Brain microvascular endothelial cell (primary cell): ENCODE results near the gene CAMSAP1.
A peak's percentile ranks its signal among the peaks of the same experiment; 100 is the strongest.

ENCODE experiments used
- DNase-seq: peaks from one replicate; pipeline ENCODE4 v3.0.0-alpha.2; 2020
- H3K27ac ChIP-seq: fragments of 250-450 bp; sonication (Bioruptor Pico); 2 replicates; pipeline ENCODE4 v1.5.1; 2020; ENCODE audit warnings: mild to moderate bottlenecking, moderate library complexity
- H3K27me3 ChIP-seq: fragments of 250-450 bp; sonication (Bioruptor Pico); replicated peaks from 2 replicates; pipeline ENCODE4 v1.5.1; 2020; ENCODE audit warnings: mild to moderate bottlenecking
- H3K36me3 ChIP-seq: fragments of 250-450 bp; sonication (Bioruptor Pico); replicated peaks from 2 replicates; pipeline ENCODE4 v1.5.1; 2020; ENCODE audit warnings: mild to moderate bottlenecking
- H3K4me3 ChIP-seq: 2 replicates; pipeline ENCODE4 v1.5.1; 2011; ENCODE audit warnings: low read depth, mild to moderate bottlenecking, control low read depth, low read length, moderate library complexity
- in situ Hi-C: cut with HindIII; loops from 2 replicates; pipeline ENCODE4 v1.10.0; 2017; ENCODE audit warnings: low sequenced_read_pairs, low pct_ligation_motif_present
- TF ChIP-seq, protein P1 (sequence below): IDR thresholded peaks from 2 replicates; pipeline ENCODE4 v1.5.1; 2011; ENCODE audit warnings: low read depth, mild to moderate bottlenecking, moderate library complexity, low read length, control low read depth, inconsistent platforms; ENCODE audit errors: missing control alignments

Gene CAMSAP1

DNA sequence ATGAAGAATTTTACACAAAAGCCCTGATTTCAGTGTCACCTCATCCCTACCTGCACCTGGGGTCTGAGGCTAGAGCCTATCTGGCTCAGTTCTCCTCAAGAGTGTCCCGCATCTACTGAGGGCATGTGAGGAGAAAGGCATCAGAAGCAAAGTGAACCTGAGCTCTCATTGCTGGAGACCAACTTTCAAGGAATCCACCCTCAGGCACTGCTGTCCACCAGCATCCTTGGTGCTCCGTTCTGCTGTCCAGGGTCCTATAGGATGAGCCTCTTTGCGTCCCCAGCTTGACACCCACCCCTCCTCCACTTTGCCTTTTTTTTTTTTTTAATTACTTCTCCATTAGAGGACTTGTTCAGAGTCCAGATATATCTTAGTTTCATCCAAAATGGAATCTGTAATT is 49.5 kb downstream of the CAMSAP1 start:
- DNase-seq = no peak
- in situ Hi-C loops = no loop called here
- peaks cover 4% of the 10 kb centered on the region for H3K36me3 ChIP-seq
- no peak overlapping the region for H3K27ac ChIP-seq
- TF ChIP-seq, protein P1, sequence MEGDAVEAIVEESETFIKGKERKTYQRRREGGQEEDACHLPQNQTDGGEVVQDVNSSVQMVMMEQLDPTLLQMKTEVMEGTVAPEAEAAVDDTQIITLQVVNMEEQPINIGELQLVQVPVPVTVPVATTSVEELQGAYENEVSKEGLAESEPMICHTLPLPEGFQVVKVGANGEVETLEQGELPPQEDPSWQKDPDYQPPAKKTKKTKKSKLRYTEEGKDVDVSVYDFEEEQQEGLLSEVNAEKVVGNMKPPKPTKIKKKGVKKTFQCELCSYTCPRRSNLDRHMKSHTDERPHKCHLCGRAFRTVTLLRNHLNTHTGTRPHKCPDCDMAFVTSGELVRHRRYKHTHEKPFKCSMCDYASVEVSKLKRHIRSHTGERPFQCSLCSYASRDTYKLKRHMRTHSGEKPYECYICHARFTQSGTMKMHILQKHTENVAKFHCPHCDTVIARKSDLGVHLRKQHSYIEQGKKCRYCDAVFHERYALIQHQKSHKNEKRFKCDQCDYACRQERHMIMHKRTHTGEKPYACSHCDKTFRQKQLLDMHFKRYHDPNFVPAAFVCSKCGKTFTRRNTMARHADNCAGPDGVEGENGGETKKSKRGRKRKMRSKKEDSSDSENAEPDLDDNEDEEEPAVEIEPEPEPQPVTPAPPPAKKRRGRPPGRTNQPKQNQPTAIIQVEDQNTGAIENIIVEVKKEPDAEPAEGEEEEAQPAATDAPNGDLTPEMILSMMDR = no peak
- no peak overlapping the region for H3K4me3 ChIP-seq
- H3K27me3 ChIP-seq = no peaks in the 10 kb centered on the region

DNA sequence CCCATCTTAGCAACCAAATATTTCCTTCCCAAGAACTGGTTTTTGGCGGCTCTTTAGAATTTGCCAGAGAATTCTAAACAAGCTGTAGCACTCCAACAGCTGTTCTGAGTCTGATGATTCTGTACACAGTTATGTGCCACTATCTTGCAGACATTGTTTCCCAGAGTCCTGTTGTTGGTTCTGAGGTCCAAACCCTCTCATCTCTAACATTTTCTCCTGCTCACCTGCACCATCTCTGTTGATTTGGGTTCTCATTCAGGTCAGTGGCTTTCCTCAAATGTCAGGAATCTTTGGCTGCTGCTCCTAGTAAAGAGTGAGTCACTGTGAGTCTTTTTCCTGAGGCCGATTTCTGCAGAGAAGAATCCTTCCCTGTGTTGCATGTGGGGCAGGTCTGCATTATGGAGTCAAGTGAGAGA is 50.0 kb downstream of the CAMSAP1 start:
- peaks cover 4% of the 10 kb centered on the region for H3K36me3 ChIP-seq
- H3K27me3 ChIP-seq = no peaks in the 10 kb centered on the region
- H3K27ac ChIP-seq = no peak overlapping the region
- in situ Hi-C loops = no loop called here
- TF ChIP-seq, protein P1 = no peak
- peak; percentile 11 for DNase-seq
- no peak overlapping the region for H3K4me3 ChIP-seq

DNA sequence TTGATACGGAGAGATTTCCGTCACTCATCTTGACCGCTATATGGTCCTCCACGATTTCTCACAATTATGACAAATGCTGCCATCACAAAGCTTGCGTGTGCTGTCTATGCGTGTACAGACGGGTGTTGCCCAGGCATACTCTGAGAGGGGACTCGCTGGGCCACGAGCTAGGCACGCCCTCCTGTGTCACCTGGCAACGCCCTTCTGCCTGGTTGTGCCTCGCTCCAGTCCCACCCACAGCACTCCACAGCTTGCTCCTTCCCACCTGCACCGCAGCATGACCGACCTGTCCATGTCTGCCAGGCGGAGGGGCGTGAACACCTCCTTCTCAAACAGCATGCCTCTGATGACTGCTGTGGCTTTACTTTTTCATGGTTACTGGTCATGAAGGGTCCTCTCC is 55.6 kb downstream of the CAMSAP1 start:
- no peaks in the 10 kb centered on the region for H3K27me3 ChIP-seq
- no peak overlapping the region for H3K4me3 ChIP-seq
- in situ Hi-C loops = no loop called here
- H3K27ac ChIP-seq = no peak overlapping the region
- DNase-seq = no peak
- TF ChIP-seq, protein P1 = no peak
- H3K36me3 ChIP-seq = peaks cover 1% of the 10 kb centered on the region

DNA sequence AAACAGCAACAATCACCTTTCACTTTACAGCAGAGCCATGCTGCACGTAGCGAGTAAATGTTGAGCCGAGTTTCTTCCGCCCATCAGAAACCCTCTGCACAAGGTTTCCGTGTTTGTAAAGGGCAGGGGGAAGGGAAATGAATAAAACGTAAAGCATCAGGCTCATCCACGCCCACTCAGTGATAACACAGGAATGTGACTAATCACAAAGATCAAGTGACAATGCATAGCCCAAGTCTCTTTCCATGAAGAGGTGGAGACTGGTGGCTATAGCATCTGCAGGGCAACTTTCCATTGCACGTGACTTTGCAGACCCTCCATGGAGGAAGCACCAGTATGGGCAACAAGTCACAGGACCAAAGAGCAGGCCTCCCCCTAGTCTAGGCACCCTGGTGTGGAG is 56.6 kb downstream of the CAMSAP1 start:
- Histone ChIP-seq H3K36me3 (no peaks in the 10 kb centered on the region), H3K27ac (no peak overlapping the region), H3K27me3 (no peaks in the 10 kb centered on the region), H3K4me3 (no peak overlapping the region)
- TF ChIP-seq, protein P1 = no peak
- in situ Hi-C loops = no loop called here
- DNase-seq = peak; percentile 43

DNA sequence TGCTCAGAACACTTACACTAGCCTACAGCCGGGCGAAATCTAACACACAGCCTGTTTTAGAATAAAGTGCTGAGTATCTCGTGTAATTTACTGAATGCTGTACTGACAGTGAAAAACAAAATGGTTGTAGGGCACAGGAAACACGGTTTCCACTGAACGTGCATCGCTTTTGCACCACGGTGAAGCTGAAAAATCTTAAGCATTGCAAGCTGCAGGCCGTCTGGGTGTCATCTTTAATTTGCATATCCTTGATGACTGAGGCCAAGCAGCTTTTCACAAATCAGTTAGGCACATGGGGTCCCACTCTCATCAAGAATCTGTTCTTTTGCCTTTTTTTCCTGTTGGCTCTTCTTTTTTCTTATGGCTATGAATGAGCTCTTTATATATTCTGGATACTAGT is 58.2 kb downstream of the CAMSAP1 start:
- in situ Hi-C loops = no loop called here
- Histone ChIP-seq H3K36me3 (no peaks in the 10 kb centered on the region), H3K4me3 (no peak overlapping the region), H3K27me3 (no peaks in the 10 kb centered on the region), H3K27ac (no peak overlapping the region)
- no peak for DNase-seq
- TF ChIP-seq, protein P1 = no peak

DNA sequence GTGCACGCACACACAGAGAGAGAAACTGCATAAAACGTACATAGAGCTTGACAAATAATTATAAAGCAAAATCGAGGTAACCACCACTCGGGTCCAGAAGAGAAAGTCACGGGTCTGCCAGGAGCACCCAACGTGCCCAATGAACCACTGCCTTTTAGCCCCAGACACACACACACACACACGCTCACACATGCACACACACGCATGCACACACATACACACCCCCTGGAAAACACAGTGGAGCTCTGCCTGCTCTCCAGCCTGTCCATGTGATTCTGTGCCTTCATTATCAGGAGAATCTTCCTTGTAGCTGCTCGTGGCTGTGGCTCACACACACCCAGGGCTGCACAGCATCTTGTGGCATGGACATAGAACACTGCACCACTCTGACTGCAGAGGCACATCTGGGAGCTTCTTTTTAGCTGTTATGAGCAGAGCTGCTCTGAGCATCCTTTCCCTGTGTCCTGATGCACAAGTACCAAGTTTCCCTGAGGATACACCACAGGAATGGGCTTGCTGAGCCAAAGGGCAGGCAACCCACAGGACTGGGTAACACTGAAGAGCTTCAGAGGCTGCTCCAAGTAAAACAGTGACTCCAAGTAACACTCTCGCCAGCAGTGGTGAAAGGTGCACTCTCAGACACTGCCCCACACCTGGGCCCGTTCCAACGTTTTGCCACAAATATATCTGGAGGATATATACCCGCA is 58.9 kb downstream of the CAMSAP1 start:
- in situ Hi-C loops = no loop called here
- TF ChIP-seq, protein P1 = no peak

More for the DNA sequence above, 58.9 kb downstream of the CAMSAP1 start:
- Histone ChIP-seq H3K36me3 (no peaks in the 10 kb centered on the region), H3K27ac (no peak overlapping the region), H3K27me3 (no peaks in the 10 kb centered on the region), H3K4me3 (no peak overlapping the region)
- no peak for DNase-seq
